Measurements from ENCODE around the gene LNPK. TPM values are rescaled to one million over a fixed set of nuclear protein-coding genes. Genes with fewer than 3 reads are reported as not detected.
A peak's percentile ranks its signal among the peaks of the same experiment; 100 is the strongest.
"Not testable (repeated sequence)": the region's sequence is repeated elsewhere in the genome, so short reads cannot be mapped to it uniquely, and the experiment has no call there.

The LNPK gene
- total and polyA plus RNA-seq, 2 donors (not counting 1 experiment from before 2014, with no cell fraction given): 38.1 to 38.4 TPM

- Histone ChIP-seq H3K9ac (ENCODE audit: insufficient read depth, low read length) (no peak overlapping the region), H3K4me1 (ENCODE audit: control insufficient read depth, extremely low read depth, insufficient read depth, low read length) (peaks cover 4% of the 10 kb centered on the region), H3K79me2 (ENCODE audit: control insufficient read depth, insufficient read depth, low read length) (peaks cover 33% of the 10 kb centered on the region), H3K36me3 (ENCODE audit: control insufficient read depth, insufficient read depth, low read length) (no peaks in the 10 kb centered on the region), H3K4me2 (ENCODE audit: extremely low read depth, insufficient read depth, low read length) (no peak overlapping the region), H2AFZ (ENCODE audit: low read length) (no peak overlapping the region), H3K27me3 (ENCODE audit: control insufficient read depth, insufficient read depth, low read length) (no peaks in the 10 kb centered on the region), H3K27ac (ENCODE audit: insufficient read depth, low read length) (no peak overlapping the region), H3K9me3 (ENCODE audit: control insufficient read depth, insufficient read depth, low read depth, low read length) (no peaks in the 10 kb centered on the region), H4K20me1 (ENCODE audit: control insufficient read depth, extremely low read depth, insufficient read depth, low read length) (no peaks in the 10 kb centered on the region), H3K4me3 (replicated peaks in 1 of 4; ENCODE audit: control extremely low read depth in 1 of 4, insufficient read depth in 1 of 4, low read depth in 3 of 4, low read length in 4 of 4) (no peak overlapping the region)
- TF ChIP-seq EZH2 (IDR thresholded peaks at IDR 0.05; ENCODE audit: low read length, missing control alignments): no peak
- no peak for TF ChIP-seq CTCF (conservative IDR thresholded peaks at IDR 0.05 in 1 of 2, IDR thresholded peaks at IDR 0.05 in 1 of 2; ENCODE audit: low read depth in 1 of 2, low read length in 2 of 2)
- DNase-seq (ENCODE audit: low read depth in 2 of 2): peak in 1 of 2 donors; percentile 23
Measured at GRCh38 chr2:175999283-175999819, 2.7 kb downstream of the LNPK start.

- Histone ChIP-seq H3K4me3 (replicated peaks in 1 of 4; ENCODE audit: control extremely low read depth in 1 of 4, insufficient read depth in 1 of 4, low read depth in 3 of 4, low read length in 4 of 4) (no peak overlapping the region), H3K4me1 (ENCODE audit: control insufficient read depth, extremely low read depth, insufficient read depth, low read length) (no peaks in the 10 kb centered on the region), H2AFZ (ENCODE audit: low read length) (no peak overlapping the region), H3K27ac (ENCODE audit: insufficient read depth, low read length) (no peak overlapping the region), H4K20me1 (ENCODE audit: control insufficient read depth, extremely low read depth, insufficient read depth, low read length) (no peaks in the 10 kb centered on the region), H3K9ac (ENCODE audit: insufficient read depth, low read length) (no peak overlapping the region), H3K79me2 (ENCODE audit: control insufficient read depth, insufficient read depth, low read length) (no peaks in the 10 kb centered on the region), H3K9me3 (ENCODE audit: control insufficient read depth, insufficient read depth, low read depth, low read length) (no peaks in the 10 kb centered on the region), H3K36me3 (ENCODE audit: control insufficient read depth, insufficient read depth, low read length) (no peaks in the 10 kb centered on the region), H3K27me3 (ENCODE audit: control insufficient read depth, insufficient read depth, low read length) (no peaks in the 10 kb centered on the region), H3K4me2 (ENCODE audit: extremely low read depth, insufficient read depth, low read length) (no peak overlapping the region)
- TF ChIP-seq EZH2 (IDR thresholded peaks at IDR 0.05; ENCODE audit: low read length, missing control alignments) (no peak), CTCF (conservative IDR thresholded peaks at IDR 0.05 in 1 of 2, IDR thresholded peaks at IDR 0.05 in 1 of 2; ENCODE audit: low read depth in 1 of 2, low read length in 2 of 2) (no peak)
- DNase-seq (ENCODE audit: low read depth in 2 of 2): no peak
Measured at GRCh38 chr2:175990099-175990498, 12.0 kb downstream of the LNPK start.

- H3K4me1 ChIP-seq (ENCODE audit: control insufficient read depth, extremely low read depth, insufficient read depth, low read length); H3K9me3 ChIP-seq (ENCODE audit: control insufficient read depth, insufficient read depth, low read depth, low read length); H4K20me1 ChIP-seq (ENCODE audit: control insufficient read depth, extremely low read depth, insufficient read depth, low read length); H3K9ac ChIP-seq (ENCODE audit: insufficient read depth, low read length); H3K27me3 ChIP-seq (ENCODE audit: control insufficient read depth, insufficient read depth, low read length); H3K79me2 ChIP-seq (ENCODE audit: control insufficient read depth, insufficient read depth, low read length); H3K27ac ChIP-seq (ENCODE audit: insufficient read depth, low read length); H3K4me3 ChIP-seq (replicated peaks in 1 of 4; ENCODE audit: control extremely low read depth in 1 of 4, insufficient read depth in 1 of 4, low read depth in 3 of 4, low read length in 4 of 4); H3K36me3 ChIP-seq (ENCODE audit: control insufficient read depth, insufficient read depth, low read length); H2AFZ ChIP-seq (ENCODE audit: low read length); DNase-seq (ENCODE audit: low read depth in 2 of 2); H3K4me2 ChIP-seq (ENCODE audit: extremely low read depth, insufficient read depth, low read length): not testable (repeated sequence)
Measured at GRCh38 chr2:175987126-175987525, 14.9 kb downstream of the LNPK start.
